Activated T-helper 17 cell treated with anti-CD3 and anti-CD28 coated beads, Interleukin-2, amount 50 U/mL, for 72 hours (primary cell): Measurements from ENCODE around the gene PLXNB3. TPM values are rescaled to one million over a fixed set of nuclear protein-coding genes. Genes with fewer than 3 reads are reported as not detected.

Experiments
- ATAC-seq: fragments of 150-1000 bp; cut with Tn5 transposase; replicated peaks from 2 replicates; pipeline ENCODE4 v1.10.0; 2021; ENCODE audit warnings: mild to moderate bottlenecking, moderate library complexity
- H3K27ac Mint-ChIP-seq: one replicate; pipeline ENCODE4 v1.8.0; 2022; ENCODE audit warnings: mixed read lengths
- H3K27me3 Mint-ChIP-seq: one replicate; pipeline ENCODE4 v1.8.0; 2022; ENCODE audit warnings: mixed read lengths
- H3K36me3 Mint-ChIP-seq: one replicate; pipeline ENCODE4 v1.8.0; 2022; ENCODE audit warnings: low read depth, mild to moderate bottlenecking, mixed read lengths
- H3K4me1 Mint-ChIP-seq: one replicate; pipeline ENCODE4 v1.8.0; 2022; ENCODE audit warnings: mixed read lengths
- H3K4me3 Mint-ChIP-seq: one replicate; pipeline ENCODE4 v1.8.0; 2022; ENCODE audit warnings: mild to moderate bottlenecking, mixed read lengths
- H3K9me3 Mint-ChIP-seq: one replicate; pipeline ENCODE4 v1.8.0; 2022; ENCODE audit warnings: mixed read lengths
- total RNA-seq, 2 donors: library from RNA; stranded (reverse); gene quantifications; one replicate each; pipeline ENCODE4 v1.2.3, GENCODE V29; 2022

PLXNB3 gene
- total RNA-seq, 2 donors from 2014 or later = 0.45 to 7.9 TPM

GRCh38 chrX:153794897-153795816, 31.1 kb downstream of the PLXNB3 start:
- no peaks in the 10 kb centered on the region for H3K4me1 Mint-ChIP-seq

GRCh38 chrX:153797415-153798015, 33.5 kb downstream of the PLXNB3 start:
- no peaks in the 10 kb centered on the region for H3K27me3 Mint-ChIP-seq
- no peak for ATAC-seq
- H3K4me3 Mint-ChIP-seq = peak overlapping the region; percentile 85
- no peaks in the 10 kb centered on the region for H3K9me3 Mint-ChIP-seq
- H3K27ac Mint-ChIP-seq = no peak overlapping the region
- peaks cover 48% of the 10 kb centered on the region for H3K36me3 Mint-ChIP-seq
- no peaks in the 10 kb centered on the region for H3K4me1 Mint-ChIP-seq

More at GRCh38 chrX:153794897-153795816, 31.1 kb downstream of the PLXNB3 start:
- Mint-ChIP-seq H3K4me3 (peak overlapping the region; percentile 85), H3K27ac (peak overlapping the region; percentile 86), H3K9me3 (no peaks in the 10 kb centered on the region), H3K27me3 (no peaks in the 10 kb centered on the region), H3K36me3 (peaks cover 48% of the 10 kb centered on the region)
- peak; percentile 13 for ATAC-seq

- ATAC-seq = no peak
- no peaks in the 10 kb centered on the region for H3K4me1 Mint-ChIP-seq
- peaks cover 38% of the 10 kb centered on the region for H3K36me3 Mint-ChIP-seq
- no peaks in the 10 kb centered on the region for H3K9me3 Mint-ChIP-seq
- no peak overlapping the region for H3K4me3 Mint-ChIP-seq
- no peak overlapping the region for H3K27ac Mint-ChIP-seq
- H3K27me3 Mint-ChIP-seq = no peaks in the 10 kb centered on the region
Measured at GRCh38 chrX:153799326-153799725, 35.3 kb downstream of the PLXNB3 start.

- no peak overlapping the region for H3K27ac Mint-ChIP-seq
- H3K36me3 Mint-ChIP-seq = peaks cover 30% of the 10 kb centered on the region
- no peaks in the 10 kb centered on the region for H3K9me3 Mint-ChIP-seq
- H3K27me3 Mint-ChIP-seq = no peaks in the 10 kb centered on the region
- no peaks in the 10 kb centered on the region for H3K4me1 Mint-ChIP-seq
- no peak overlapping the region for H3K4me3 Mint-ChIP-seq
- no peak for ATAC-seq
Measured at GRCh38 chrX:153800177-153800722, 36.2 kb downstream of the PLXNB3 start.

DNA sequence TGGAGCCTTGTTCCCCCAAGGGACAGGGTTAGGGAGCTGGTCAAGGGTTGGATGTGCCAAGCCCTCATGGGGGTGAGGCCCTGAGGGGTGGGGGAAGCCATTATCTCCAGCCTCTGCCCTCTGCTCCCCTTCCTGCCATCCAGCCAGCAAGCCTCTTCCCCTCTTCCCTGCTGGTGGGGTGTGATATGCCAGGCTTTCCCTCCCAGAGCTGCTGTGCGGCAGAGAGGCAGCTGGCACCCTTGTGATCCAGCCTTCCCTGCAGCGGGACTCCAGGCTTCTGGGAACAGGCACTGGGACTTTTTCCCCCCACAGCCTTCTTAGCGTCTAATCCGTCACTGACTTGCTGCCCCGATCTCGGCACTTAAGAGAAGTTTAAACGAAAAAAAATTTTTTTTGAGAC, 36.7 kb downstream of the PLXNB3 start:
- H3K9me3 Mint-ChIP-seq = no peaks in the 10 kb centered on the region
- no peak overlapping the region for H3K27ac Mint-ChIP-seq
- H3K4me3 Mint-ChIP-seq = no peak overlapping the region
- no peak for ATAC-seq
- H3K4me1 Mint-ChIP-seq = no peaks in the 10 kb centered on the region
- H3K27me3 Mint-ChIP-seq = no peaks in the 10 kb centered on the region
- H3K36me3 Mint-ChIP-seq = peaks cover 30% of the 10 kb centered on the region

- Mint-ChIP-seq H3K27ac (no peak overlapping the region), H3K9me3 (no peaks in the 10 kb centered on the region), H3K4me1 (no peaks in the 10 kb centered on the region), H3K36me3 (peaks cover 20% of the 10 kb centered on the region), H3K27me3 (no peaks in the 10 kb centered on the region), H3K4me3 (no peak overlapping the region)
- no peak for ATAC-seq
Measured at GRCh38 chrX:153801669-153802068, 37.6 kb downstream of the PLXNB3 start.

DNA sequence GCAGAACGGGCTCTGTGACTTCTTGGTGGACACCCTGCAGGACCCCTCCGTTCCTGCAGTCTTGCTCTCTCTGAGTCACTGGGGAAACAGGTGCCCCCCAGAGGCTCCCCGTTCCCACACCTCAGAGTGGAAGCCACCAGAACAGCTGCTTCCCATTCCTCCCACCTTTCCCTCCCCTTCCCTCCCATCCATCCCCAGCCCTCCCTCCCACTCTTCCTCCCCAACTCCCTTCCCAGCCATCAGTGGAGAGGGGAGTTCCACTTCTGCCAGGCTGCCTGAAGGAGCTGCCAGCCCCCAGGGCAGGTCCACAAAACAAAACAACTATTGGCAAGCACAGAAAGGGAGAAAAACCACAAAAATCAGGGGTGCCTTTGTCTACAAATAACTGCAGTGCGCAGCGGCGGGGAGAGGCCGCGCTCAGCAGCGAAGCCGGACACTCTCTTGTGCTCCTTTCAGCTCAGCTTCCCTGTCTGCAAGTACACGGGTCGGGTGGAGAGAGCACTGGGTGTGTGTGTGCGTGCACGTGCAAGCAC, 38.5 kb downstream of the PLXNB3 start:
- ATAC-seq = no peak
- Mint-ChIP-seq H3K4me1 (no peaks in the 10 kb centered on the region), H3K27me3 (no peaks in the 10 kb centered on the region), H3K9me3 (no peaks in the 10 kb centered on the region), H3K27ac (no peak overlapping the region), H3K36me3 (peaks cover 14% of the 10 kb centered on the region), H3K4me3 (no peak overlapping the region)

- H3K27ac Mint-ChIP-seq = no peak overlapping the region
- H3K4me1 Mint-ChIP-seq = no peaks in the 10 kb centered on the region
- no peaks in the 10 kb centered on the region for H3K9me3 Mint-ChIP-seq
- H3K36me3 Mint-ChIP-seq = peaks cover 8% of the 10 kb centered on the region
- no peak for ATAC-seq
- H3K4me3 Mint-ChIP-seq = no peak overlapping the region
- H3K27me3 Mint-ChIP-seq = no peaks in the 10 kb centered on the region
Measured at GRCh38 chrX:153803211-153804099, 39.4 kb downstream of the PLXNB3 start.

GRCh38 chrX:153804100-153804595, 40.1 kb downstream of the PLXNB3 start:
- H3K36me3 Mint-ChIP-seq = peaks cover 2% of the 10 kb centered on the region
- ATAC-seq = no peak
- no peaks in the 10 kb centered on the region for H3K4me1 Mint-ChIP-seq
- H3K27ac Mint-ChIP-seq = no peak overlapping the region
- H3K4me3 Mint-ChIP-seq = no peak overlapping the region
- no peaks in the 10 kb centered on the region for H3K9me3 Mint-ChIP-seq
- H3K27me3 Mint-ChIP-seq = no peaks in the 10 kb centered on the region

- no peak for ATAC-seq
- Mint-ChIP-seq H3K4me3 (no peak overlapping the region), H3K36me3 (no peaks in the 10 kb centered on the region), H3K27ac (no peak overlapping the region), H3K4me1 (no peaks in the 10 kb centered on the region), H3K27me3 (no peaks in the 10 kb centered on the region), H3K9me3 (no peaks in the 10 kb centered on the region)
Measured at GRCh38 chrX:153804621-153805020, 40.6 kb downstream of the PLXNB3 start.

- no peak for ATAC-seq
- H3K9me3 Mint-ChIP-seq = no peaks in the 10 kb centered on the region
- H3K36me3 Mint-ChIP-seq = no peaks in the 10 kb centered on the region
- no peak overlapping the region for H3K4me3 Mint-ChIP-seq
- H3K27ac Mint-ChIP-seq = no peak overlapping the region
- H3K4me1 Mint-ChIP-seq = no peaks in the 10 kb centered on the region
- no peaks in the 10 kb centered on the region for H3K27me3 Mint-ChIP-seq
Measured at GRCh38 chrX:153805436-153805835, 41.4 kb downstream of the PLXNB3 start.

- H3K4me3 Mint-ChIP-seq = no peak overlapping the region
- no peak overlapping the region for H3K27ac Mint-ChIP-seq
- no peaks in the 10 kb centered on the region for H3K27me3 Mint-ChIP-seq
- H3K4me1 Mint-ChIP-seq = no peaks in the 10 kb centered on the region
- no peaks in the 10 kb centered on the region for H3K36me3 Mint-ChIP-seq
- H3K9me3 Mint-ChIP-seq = no peaks in the 10 kb centered on the region
- no peak for ATAC-seq
Measured at GRCh38 chrX:153806999-153807575, 43.0 kb downstream of the PLXNB3 start.

DNA sequence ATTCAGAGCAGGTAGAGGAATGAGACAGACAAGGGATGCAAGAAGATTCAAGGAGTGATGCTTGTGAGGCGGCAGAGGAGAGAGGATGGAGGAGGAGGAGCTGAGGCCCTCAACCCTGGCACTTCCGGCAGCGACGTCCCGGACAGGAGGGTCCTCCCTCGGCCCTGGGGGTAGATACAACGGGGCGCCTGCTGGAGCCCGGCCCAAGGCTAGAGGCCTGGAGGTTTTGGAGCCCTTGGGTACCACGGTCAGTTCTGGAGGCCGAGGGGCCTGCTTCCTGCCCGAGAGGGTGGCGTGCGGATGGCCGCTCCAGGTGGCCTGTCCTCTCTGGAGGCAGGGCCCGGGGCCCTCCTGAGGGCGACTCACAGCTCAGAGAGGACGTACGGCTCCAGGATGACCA, 43.9 kb downstream of the PLXNB3 start:
- Mint-ChIP-seq H3K27me3 (no peaks in the 10 kb centered on the region), H3K4me1 (no peaks in the 10 kb centered on the region), H3K27ac (no peak overlapping the region), H3K4me3 (no peak overlapping the region), H3K36me3 (no peaks in the 10 kb centered on the region), H3K9me3 (no peaks in the 10 kb centered on the region)
- no peak for ATAC-seq
